Gastroesophageal sphincter (tissue), 4 donors: ENCODE data around the gene FAM228A. TPM values are rescaled to one million over a fixed set of nuclear protein-coding genes. Genes with fewer than 3 reads are reported as not detected.
"Not testable (repeated sequence)": the region's sequence is repeated elsewhere in the genome, so short reads cannot be mapped to it uniquely, and the experiment has no call there.

Source experiments
- ATAC-seq: fragments of 150-250 bp; one replicate; pipeline ENCODE4 v1.9.1; 2016; ENCODE audit warnings: mild to moderate bottlenecking, moderate library complexity
- H3K27ac ChIP-seq, 4 donors: fragments of 200-600 bp; sonication (generic) in 3 of 4; 1 replicate in 3 of 4; 2 replicates in 1 of 4; pipeline ENCODE4 v1.5.1; 2016 to 2019
- H3K27me3 ChIP-seq: fragments of 200-600 bp; sonication (generic); one replicate; pipeline ENCODE4 v1.5.1; 2019
- H3K36me3 ChIP-seq, 2 donors: fragments of 200-600 bp; sonication (generic); one replicate each; pipeline ENCODE4 v1.5.1; 2019; ENCODE audit warnings: control low read depth in 1 of 2
- H3K4me1 ChIP-seq, 3 donors: fragments of 200-600 bp; sonication (generic); 1 replicate in 2 of 3; 2 replicates in 1 of 3; pipeline ENCODE4 v1.5.1; 2016 to 2019; ENCODE audit warnings: control low read depth in 2 of 3
- H3K4me3 ChIP-seq, 2 donors: fragments of 200-600 bp; sonication (generic); one replicate each; pipeline ENCODE4 v1.5.1; 2019; ENCODE audit warnings: mild to moderate bottlenecking in 1 of 2, moderate library complexity in 1 of 2
- H3K9me3 ChIP-seq, 3 donors: fragments of 200-600 bp; sonication (generic); one replicate each; pipeline ENCODE4 v1.5.1; 2017 to 2019; ENCODE audit warnings: control low read depth in 2 of 3
- CTCF ChIP-seq, 4 experiments: fragments of 200-600 bp in 2 of 4; fragments of 450-650 bp in 2 of 4; sonication (generic) in 1 of 4; IDR thresholded peaks; one replicate each; pipeline ENCODE4 v1.5.1; 2017 to 2019; ENCODE audit warnings: antibody characterized with exemption in 4 of 4, mild to moderate bottlenecking in 2 of 4, moderate library complexity in 2 of 4
- EP300 ChIP-seq: sonication (generic); formaldehyde crosslinking; IDR thresholded peaks from one replicate; pipeline ENCODE4 v1.6.1; 2017; ENCODE audit warnings: antibody characterized with exemption, mild to moderate bottlenecking
- POLR2A ChIP-seq, 2 donors: fragments of 450-650 bp; IDR thresholded peaks; one replicate each; pipeline ENCODE4 v1.6.1; 2017; ENCODE audit warnings: antibody characterized with exemption in 2 of 2, mild to moderate bottlenecking in 2 of 2, moderate library complexity in 1 of 2
- POLR2AphosphoS5 ChIP-seq: sonication (generic); formaldehyde crosslinking; IDR thresholded peaks from one replicate; pipeline ENCODE4 v1.6.1; 2017; ENCODE audit warnings: antibody characterized with exemption
- WGBS, 2 donors: methylation state at CpG; one replicate each; pipeline ENCODE4 v1.1.5; 2018; ENCODE audit warnings: low coverage in 1 of 2; 5-methylcytosine and 5-hydroxymethylcytosine counted together
- total RNA-seq, 4 donors: library from RNA; depleted of rRNA; stranded (reverse); fragments of >200 nt; gene quantifications; one replicate each; pipeline ENCODE4 v1.1.0, GENCODE V29; 2016

Gene FAM228A
- total RNA-seq = 1 to 10 TPM in 3 of 4 donors, under 1 TPM in 1; 0.54 to 3.7 (median 2.0) TPM

GRCh38 chr2:24174851-24175277, at the start of gene FAM228A:
Gene FAM228A, plus strand, starts transcription at chr2:24175053. Its CDS starts 428 bp downstream, at chr2:24175481.
- ATAC-seq = no peak
- Histone ChIP-seq H3K9me3 (peaks cover 0 to 6% (median 0%) of the 10 kb centered on the region in 3 donors), H3K4me3 (peak within 1 kb of the TSS in 1 of 2 donors; percentile 29), H3K4me1 (no peaks in the 10 kb centered on the region), H3K27me3 (peaks cover 8% of the 10 kb centered on the region), H3K27ac (peak within 1 kb of the TSS in 1 of 4 donors; percentile 38), H3K36me3 (peaks cover 0 to 2% of the 10 kb centered on the region in 2 donors)
- WGBS, 2 donors = no CpG with 5 or more reads among the region's 46 CpGs
- TF ChIP-seq EP300 = no peak
- no peak for TF ChIP-seq CTCF (IDR thresholded peaks at IDR 0.05)
- TF ChIP-seq POLR2AphosphoS5 = no peak
- TF ChIP-seq POLR2A (IDR thresholded peaks at IDR 0.05) = no peak

- TF ChIP-seq CTCF (IDR thresholded peaks at IDR 0.05) (no peak), POLR2A (IDR thresholded peaks at IDR 0.05) (no peak), POLR2AphosphoS5 (no peak)
- no peak overlapping the region for H3K27ac ChIP-seq
- H3K9me3 ChIP-seq = no peaks in the 10 kb centered on the region
- ATAC-seq = no peak
- no peaks in the 10 kb centered on the region for H3K36me3 ChIP-seq
- WGBS, 2 donors = 18% methylated on average over 1 of the region's 1 CpG; no CpG with 5 or more reads in 1 of the 2 donors
- no peak overlapping the region for H3K4me3 ChIP-seq
- H3K4me1 ChIP-seq = peaks cover 0 to 40% (median 7%) of the 10 kb centered on the region in 3 donors
- H3K27me3 ChIP-seq = no peaks in the 10 kb centered on the region
These were observed 48.9 kb upstream of the FAM228A start for GRCh38 chr2:24125956-24126355.

- no peak for ATAC-seq
- Histone ChIP-seq H3K36me3 (peaks cover 0 to 5% of the 10 kb centered on the region in 2 donors), H3K27me3 (no peaks in the 10 kb centered on the region), H3K9me3 (peaks cover 0 to 6% (median 0%) of the 10 kb centered on the region in 3 donors), H3K27ac (no peak overlapping the region), H3K4me1 (no peaks in the 10 kb centered on the region), H3K4me3 (no peak overlapping the region)
- TF ChIP-seq EP300 (no peak), CTCF (IDR thresholded peaks at IDR 0.05) (no peak), POLR2A (IDR thresholded peaks at IDR 0.05) (no peak), POLR2AphosphoS5 (no peak)
- WGBS, 2 donors = 97 to 100% methylated on average over 1 to 3 of the region's 3 CpGs
These were observed 42.3 kb upstream of the FAM228A start for GRCh38 chr2:24132543-24132942.

- H3K27ac ChIP-seq, ATAC-seq, H3K4me1 ChIP-seq, H3K9me3 ChIP-seq, H3K4me3 ChIP-seq, H3K27me3 ChIP-seq: not testable (repeated sequence)
- peaks cover 0 to 44% of the 10 kb centered on the region in 2 donors for H3K36me3 ChIP-seq
- 80 to 92% methylated on average over 1 to 5 of the region's 5 CpGs for WGBS, 2 donors
These were observed 34.5 kb upstream of the FAM228A start for GRCh38 chr2:24140305-24140704.

- H3K27me3 ChIP-seq = no peaks in the 10 kb centered on the region
- H3K36me3 ChIP-seq = peaks cover 3 to 71% of the 10 kb centered on the region in 2 donors
- TF ChIP-seq EP300 = no peak
- TF ChIP-seq POLR2A (IDR thresholded peaks at IDR 0.05) = no peak
- TF ChIP-seq POLR2AphosphoS5 = no peak
- TF ChIP-seq CTCF (IDR thresholded peaks at IDR 0.05) = no peak
These were observed 27.5 kb upstream of the FAM228A start for GRCh38 chr2:24147364-24147763.

More at GRCh38 chr2:24147364-24147763, 27.5 kb upstream of the FAM228A start:
- no peak for ATAC-seq
- Histone ChIP-seq H3K27ac (no peak overlapping the region), H3K9me3 (peaks cover 0 to 5% (median 0%) of the 10 kb centered on the region in 3 donors), H3K4me1 (no peaks in the 10 kb centered on the region), H3K4me3 (no peak overlapping the region)
